GM12801 (cell line): ENCODE results near the gene FOXJ1.

ENCODE experiments used
- CTCF ChIP-seq: IDR thresholded peaks from one replicate; pipeline ENCODE4 v1.5.1; 2011; ENCODE audit warnings: control low read depth; ENCODE audit not compliant: insufficient read length; ENCODE audit errors: extremely low read depth

The FOXJ1 gene

DNA sequence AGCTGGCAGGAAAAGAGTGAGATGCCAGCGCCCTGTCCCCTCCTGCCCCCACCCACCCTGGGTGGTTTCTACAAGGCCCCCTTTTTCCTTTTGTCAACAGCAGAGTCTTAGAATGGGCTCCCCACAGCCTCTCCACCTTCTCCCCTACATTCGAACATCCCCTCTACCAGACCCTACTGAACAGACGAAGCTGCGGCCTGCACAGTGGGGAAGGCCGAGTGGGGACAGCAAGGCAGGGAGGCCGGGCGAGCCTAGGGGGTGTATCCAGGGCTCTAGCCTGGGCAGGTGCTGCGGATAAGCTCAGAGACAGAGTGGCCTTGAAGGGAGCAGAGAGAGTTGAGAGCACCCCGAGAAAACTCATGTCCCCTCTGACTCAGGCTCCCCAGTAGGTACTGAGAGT lies 54.7 kb downstream of the FOXJ1 start:
- no peak for TF ChIP-seq CTCF
